Dedifferentiated amniotic fluid mesenchymal stem cell (primary cell): Measurements from ENCODE around the gene CLCN6.
"Not testable (repeated sequence)": the region's sequence is repeated elsewhere in the genome, so short reads cannot be mapped to it uniquely, and the experiment has no call there.

ENCODE experiments used
- DNase-seq: peaks from one replicate; pipeline ENCODE4 v3.0.0-alpha.2; 2016; ENCODE audit errors: extremely low spot score

Gene CLCN6

DNA sequence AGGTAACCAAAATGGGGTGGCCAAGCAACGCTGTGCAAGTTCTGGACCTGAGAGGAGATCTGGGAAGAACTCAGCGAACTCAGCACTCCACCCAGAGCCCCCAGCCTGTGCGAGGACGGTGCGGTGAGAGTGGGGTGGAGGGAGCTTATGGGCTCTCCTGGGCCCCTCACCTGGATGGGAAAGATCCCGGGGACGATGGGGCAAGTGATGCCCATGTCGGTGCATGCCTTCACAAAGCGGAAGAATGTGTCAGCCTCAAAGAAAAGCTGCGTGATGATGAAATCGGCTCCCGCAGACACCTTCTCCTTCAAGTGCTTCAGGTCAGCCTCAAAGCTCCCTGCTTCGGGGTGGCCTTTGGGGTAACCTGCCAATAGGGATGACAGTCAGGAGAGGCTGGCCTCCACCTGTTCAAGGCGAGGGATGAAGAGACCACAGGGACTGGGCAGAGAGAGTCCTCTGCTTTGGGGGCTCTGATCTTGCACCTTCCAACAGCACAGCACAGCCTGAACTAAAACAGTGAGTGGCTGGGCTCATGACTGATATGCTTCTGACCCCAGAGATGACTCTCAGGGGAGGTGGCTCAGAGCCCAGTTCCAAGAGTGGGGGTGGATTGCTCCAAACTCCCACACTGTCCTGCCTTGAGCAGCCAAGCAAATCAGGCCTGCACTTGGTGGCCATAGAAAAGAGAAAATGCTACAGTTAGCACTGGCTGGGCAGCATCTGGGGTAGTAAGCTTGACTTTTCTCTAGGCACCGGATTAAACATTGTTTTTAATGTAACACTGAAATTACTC, 9.8 kb upstream of the CLCN6 start:
- no peak for DNase-seq

DNA sequence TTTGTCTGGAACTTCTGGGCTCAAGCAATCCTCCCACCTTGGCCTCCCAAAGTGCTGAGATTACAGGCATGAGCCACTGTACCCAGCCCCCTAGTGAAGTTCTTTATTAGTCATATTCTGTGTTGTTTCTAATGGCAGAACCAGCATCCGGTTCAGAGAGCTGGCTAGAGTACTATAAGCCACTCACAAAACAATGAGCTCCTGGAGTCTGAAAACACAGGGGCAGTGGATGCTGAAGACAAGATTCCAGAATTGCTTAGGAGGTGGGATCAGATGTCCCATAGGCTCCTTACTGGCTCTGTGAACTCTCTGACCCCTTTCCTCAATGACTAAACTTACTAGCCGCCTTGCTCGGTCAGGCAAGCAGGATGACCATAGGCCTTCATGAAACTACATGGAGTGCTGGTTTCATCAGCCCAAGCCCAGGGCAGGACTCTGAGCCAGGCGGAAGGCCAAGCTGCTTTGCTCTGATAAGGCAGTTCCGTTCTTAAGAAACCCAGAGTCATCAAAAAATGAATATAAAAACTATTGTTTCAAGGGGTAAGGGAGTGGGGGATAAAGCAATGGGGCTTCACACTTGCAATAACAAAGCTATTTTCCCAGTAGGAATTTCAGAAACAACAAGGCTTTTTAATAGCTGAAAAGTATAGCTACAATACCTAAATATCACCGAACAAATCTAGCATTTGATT, 8.3 kb upstream of the CLCN6 start:
- DNase-seq, result no peak

DNA sequence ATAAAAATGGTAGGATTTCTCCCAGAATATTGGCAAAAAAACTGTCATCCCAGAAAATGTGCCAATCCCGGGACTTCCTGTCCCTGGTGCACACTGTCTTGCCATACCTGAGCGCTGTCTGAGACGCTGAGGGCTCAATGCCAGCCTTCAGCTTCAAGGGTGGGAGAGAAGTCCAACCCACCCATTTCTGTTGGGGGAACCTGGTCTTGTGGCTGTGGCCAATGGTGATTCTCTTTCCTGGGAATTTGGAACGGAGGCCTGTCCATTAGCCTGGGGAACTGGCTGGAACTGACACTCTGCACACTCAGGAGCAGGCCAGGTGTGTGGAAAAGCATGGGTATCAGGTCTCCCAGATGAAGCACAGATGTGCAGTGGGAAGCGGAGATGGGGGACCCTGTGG, 6.9 kb upstream of the CLCN6 start:
- DNase-seq, result no peak

DNA sequence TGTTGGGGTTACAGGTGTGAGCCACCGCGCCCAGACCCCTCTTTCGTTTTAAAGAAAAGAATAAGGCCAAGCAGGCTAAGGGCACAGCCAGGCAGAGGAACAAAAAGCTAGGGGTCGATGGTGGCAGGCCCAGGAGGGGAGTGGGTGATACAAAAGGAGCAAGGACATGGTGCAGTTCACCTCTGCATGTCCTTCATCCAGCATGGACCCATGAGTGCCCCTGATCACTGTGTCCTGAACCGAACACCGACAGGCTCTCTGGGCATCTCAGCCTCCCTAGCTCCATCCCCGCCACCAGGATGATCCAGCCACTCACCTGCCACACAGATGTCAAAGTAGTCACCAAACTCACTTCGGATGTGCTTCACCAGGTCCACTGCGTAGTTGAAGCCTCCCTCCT, 6.1 kb upstream of the CLCN6 start:
- DNase-seq, result no peak

- no peak for DNase-seq
These were observed 5.6 kb upstream of the CLCN6 start for GRCh38 chr1:11800391-11800755.

- no peak for DNase-seq
These were observed 5.1 kb upstream of the CLCN6 start for GRCh38 chr1:11800756-11801433.

GRCh38 chr1:11802616-11802972, 3.4 kb upstream of the CLCN6 start:
- no peak for DNase-seq

DNA sequence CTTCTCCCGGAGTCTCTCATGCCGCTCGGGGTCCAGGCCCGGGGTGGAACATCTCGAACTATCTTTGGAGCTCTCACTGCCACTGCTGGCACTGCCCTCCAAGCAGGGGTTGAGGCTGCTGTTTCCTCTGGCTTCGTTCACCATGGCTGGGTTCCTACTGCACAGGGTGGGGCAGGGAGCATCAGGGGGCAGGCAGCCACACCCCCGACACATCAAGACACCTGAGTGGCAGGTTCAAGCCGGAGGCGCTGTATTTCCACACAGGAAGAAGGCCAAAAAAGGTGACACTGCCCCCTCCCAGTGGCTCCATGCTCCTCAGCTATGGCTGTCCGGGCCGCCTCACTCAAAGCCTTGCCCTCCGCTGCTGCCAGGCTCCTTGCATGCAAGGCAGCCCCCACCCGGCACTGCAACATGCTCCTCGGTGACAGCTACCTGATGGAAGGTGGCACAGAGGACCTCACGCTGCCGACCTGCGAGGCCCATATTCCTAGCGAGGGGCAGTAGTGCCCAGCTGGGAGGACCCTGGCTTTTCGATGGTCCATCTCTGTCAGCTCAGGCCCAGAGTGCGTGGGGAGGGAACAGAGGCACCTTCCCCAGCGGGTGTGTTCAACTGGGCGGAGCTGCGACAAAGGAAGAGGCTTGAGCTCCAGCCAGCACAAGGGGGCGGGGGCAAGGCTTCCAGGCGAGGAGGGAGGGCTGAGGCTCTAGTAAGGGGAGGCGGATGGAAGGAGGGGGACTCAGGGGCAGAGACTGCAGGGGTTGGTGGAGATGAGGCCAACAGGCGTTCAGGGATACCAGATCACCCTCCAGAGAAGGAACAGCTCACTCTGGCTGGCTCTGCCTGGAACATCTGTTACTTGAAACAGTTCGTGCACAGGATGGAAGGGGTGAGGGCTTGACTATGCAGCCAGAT, 2.8 kb upstream of the CLCN6 start:
- peak; percentile 95 for DNase-seq

- DNase-seq, result not testable (repeated sequence)
These were observed 1.9 kb upstream of the CLCN6 start for GRCh38 chr1:11803924-11804665.

- no peak for DNase-seq
These were observed 1.1 kb upstream of the CLCN6 start for GRCh38 chr1:11804666-11805421.

DNA sequence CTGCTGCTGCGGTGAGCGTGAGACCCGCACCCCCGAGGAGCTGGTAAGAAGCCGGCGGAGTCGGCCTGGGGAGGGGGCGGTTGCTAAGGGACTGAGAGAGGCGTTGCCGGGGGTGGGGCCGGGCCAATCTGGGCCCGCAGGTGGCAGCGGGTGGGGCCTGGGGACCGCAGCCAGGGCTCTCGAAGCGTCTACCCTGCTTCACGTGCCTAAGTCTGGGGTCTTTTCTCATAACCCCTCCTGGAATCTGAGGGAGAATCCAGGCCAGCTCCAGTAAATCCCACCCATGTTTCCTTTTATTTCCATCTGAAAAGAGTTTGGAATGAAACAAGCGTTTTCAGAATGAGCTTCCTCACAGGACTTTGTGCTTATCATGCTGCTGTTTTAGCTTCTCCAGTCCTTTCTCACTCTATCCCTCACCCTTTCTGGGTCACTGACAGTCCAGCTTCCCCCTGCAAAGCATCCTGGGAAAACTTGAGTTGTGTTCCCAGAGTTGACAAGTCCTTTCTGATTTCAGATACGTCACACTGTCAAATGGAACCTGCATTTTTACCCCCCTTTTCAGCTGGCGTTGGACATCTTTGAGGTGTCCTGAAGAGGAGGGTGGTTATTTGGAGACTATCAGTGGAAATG, 431 bp downstream of the CLCN6 start:
- DNase-seq, result peak; percentile 43

DNA sequence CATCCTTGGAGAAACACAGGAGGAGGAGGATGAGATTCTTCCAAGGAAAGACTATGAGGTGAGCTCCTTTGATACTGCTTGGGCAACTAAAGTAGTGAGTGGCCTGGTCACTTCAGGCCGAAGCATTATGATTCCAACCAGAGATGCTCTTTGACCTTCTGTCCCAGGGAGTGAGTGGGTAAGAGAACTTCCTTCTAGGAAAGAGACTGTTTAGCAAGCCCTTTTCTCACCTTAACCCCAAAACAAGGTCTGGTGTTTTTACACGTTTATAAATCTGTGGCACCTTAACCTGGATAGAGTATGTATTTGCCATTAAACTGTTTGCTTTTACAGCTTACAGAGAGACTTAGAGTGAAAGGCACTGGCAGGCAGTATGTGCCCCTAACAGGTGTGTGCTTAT, 1.1 kb downstream of the CLCN6 start:
- DNase-seq, result no peak

- DNase-seq, result no peak
These were observed 7.0 kb downstream of the CLCN6 start for GRCh38 chr1:11813021-11813420.

GRCh38 chr1:11817192-11817591, 11.2 kb downstream of the CLCN6 start:
- no peak for DNase-seq

DNA sequence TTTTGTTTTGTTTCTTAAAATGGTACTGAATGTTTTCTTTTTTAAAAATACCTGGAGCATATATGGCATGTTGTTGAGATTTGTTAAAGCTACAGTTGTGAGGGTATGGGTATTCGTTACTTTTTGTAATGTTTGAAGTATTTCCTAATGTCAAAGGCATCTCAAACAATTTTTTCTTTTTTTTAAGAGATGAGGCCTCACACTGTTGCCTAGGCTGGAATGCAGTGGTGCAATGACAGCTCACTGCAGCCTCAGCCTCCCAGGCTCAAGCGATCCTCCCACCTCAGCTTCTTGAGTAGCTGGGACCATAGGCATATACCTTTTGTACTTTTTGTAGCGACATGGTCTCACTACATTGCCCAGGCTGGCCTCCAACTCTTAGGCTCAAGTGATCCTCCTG, 16.1 kb downstream of the CLCN6 start:
- no peak for DNase-seq

- no peak for DNase-seq
These were observed 17.6 kb downstream of the CLCN6 start for GRCh38 chr1:11823366-11824137.

- DNase-seq, result no peak
These were observed 19.1 kb downstream of the CLCN6 start for GRCh38 chr1:11825131-11825530.

DNA sequence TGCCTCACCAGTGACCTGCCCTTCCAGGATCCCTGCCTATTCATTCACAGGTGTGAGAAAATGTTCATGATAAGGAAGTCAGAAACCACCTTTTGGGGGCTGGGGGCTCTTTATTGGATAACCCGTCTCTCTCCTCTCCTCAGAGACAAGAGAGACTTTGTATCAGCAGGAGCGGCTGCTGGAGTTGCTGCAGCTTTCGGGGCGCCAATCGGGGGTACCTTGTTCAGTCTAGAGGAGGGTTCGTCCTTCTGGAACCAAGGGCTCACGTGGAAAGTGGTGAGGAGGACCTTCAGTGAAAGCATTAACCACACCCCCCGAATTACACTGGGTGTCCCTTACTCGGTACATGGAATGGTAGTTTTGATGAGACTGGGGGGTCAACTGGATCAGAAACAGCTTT, 21.0 kb downstream of the CLCN6 start:
- no peak for DNase-seq

DNA sequence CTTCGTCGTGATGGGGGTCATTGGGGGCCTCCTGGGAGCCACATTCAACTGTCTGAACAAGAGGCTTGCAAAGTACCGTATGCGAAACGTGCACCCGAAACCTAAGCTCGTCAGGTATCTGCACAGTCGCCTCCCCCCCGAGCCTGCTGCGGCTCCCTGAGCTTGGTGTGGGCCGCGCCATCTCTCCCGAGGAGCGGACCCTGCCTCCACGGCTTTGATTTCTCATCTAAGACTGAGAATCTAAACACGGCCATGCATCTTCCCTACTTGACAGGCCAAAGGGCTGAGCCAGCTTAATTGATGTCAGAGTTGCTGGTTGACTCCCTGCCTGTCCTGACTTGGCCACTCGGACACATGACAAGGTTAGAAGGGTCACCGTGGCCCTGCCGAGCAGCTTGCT, 22.5 kb downstream of the CLCN6 start:
- no peak for DNase-seq
